Panc1 (cell line): Measurements from ENCODE around the gene ROR1. TPM values are rescaled to one million over a fixed set of nuclear protein-coding genes. Genes with fewer than 3 reads are reported as not detected.

ENCODE experiments used
- ATAC-seq: fragments of 200-7000 bp; cut with Tn5 transposase; 2 replicates; pipeline ENCODE4 v1.9.1; 2020; ENCODE audit warnings: mild to moderate bottlenecking, moderate library complexity
- BruUV-seq: library from RNA; stranded (reverse); fragments of 400-500 nt; replicated peaks from 2 replicates; lab custom pipeline; 2021; lab: Mats Ljungman, UMichigan
- CTCF ChIA-PET: fragments of 300-600 bp; sonication (Branson Sonifier 250); formaldehyde crosslinking; loops from one replicate; lab custom pipeline; 2022; ENCODE audit warnings: antibody characterized with exemption; lab: Charles Lee
- POLR2A ChIA-PET: fragments of 300-600 bp; sonication (Branson Sonifier 250); formaldehyde crosslinking; loops from one replicate; lab custom pipeline; 2022; ENCODE audit warnings: antibody characterized with exemption; lab: Charles Lee
- DNase-seq: peaks from one replicate; pipeline ENCODE4 v3.0.0-alpha.2; 2010; ENCODE audit warnings: low read depth, low spot score
- H3K27ac ChIP-seq: 2 replicates; pipeline ENCODE4 v1.5.1; 2011; ENCODE audit warnings: mild to moderate bottlenecking, low read length, inconsistent platforms
- H3K27me3 ChIP-seq: fragments of 200-500 bp; sonication (Bioruptor generic); 2 replicates; pipeline ENCODE4 v1.6.0; 2014; ENCODE audit warnings: low read length, inconsistent platforms; ENCODE audit not compliant: control insufficient read depth, insufficient read depth
- H3K36me3 ChIP-seq: fragments of 200-500 bp; sonication (Bioruptor generic); 2 replicates; pipeline ENCODE4 v1.5.1; 2014; ENCODE audit warnings: inconsistent platforms, mild to moderate bottlenecking, low read length, moderate library complexity; ENCODE audit not compliant: control insufficient read depth, insufficient read depth
- H3K4me1 ChIP-seq: 2 replicates; pipeline ENCODE4 v1.5.1; 2011; ENCODE audit warnings: inconsistent platforms, mild to moderate bottlenecking, low read length, moderate library complexity; ENCODE audit not compliant: control insufficient read depth, insufficient read depth
- H3K4me3 ChIP-seq, 2 experiments: 2 replicates each; pipeline ENCODE4 v1.5.1; 2011 to 2012; ENCODE audit warnings: low read depth in 2 of 2, low read length in 2 of 2, mild to moderate bottlenecking in 2 of 2, inconsistent platforms in 1 of 2, moderate library complexity in 1 of 2
- H3K9me3 ChIP-seq: fragments of 200-500 bp; sonication (Bioruptor generic); 2 replicates; pipeline ENCODE4 v1.5.1; 2014; ENCODE audit warnings: low read depth, mild to moderate bottlenecking, inconsistent platforms, low read length, moderate library complexity; ENCODE audit not compliant: control insufficient read depth, insufficient read depth
- POLR2AphosphoS5 ChIP-seq: IDR thresholded peaks from 2 replicates; pipeline ENCODE4 v1.6.1; 2012; ENCODE audit warnings: mild to moderate bottlenecking, low read depth, low read length, moderate library complexity
- SIN3A ChIP-seq: IDR thresholded peaks from 2 replicates; pipeline ENCODE4 v1.6.1; 2012; ENCODE audit warnings: low read depth, mild to moderate bottlenecking, low read length, moderate library complexity, borderline replicate concordance; ENCODE audit not compliant: insufficient read depth
- TCF7L2 ChIP-seq: IDR thresholded peaks from 2 replicates; pipeline ENCODE4 v1.6.1; 2011; ENCODE audit warnings: mild to moderate bottlenecking, low read depth, low read length, inconsistent platforms
- in situ Hi-C: cut with HindIII; loops from 2 replicates; pipeline ENCODE4 v1.10.0; 2016; ENCODE audit warnings: low sequenced_read_pairs, low pct_unique_long_range_greater_than_20kb
- intact Hi-C: fragments of 100-400 bp; cut with micrococcal nuclease; formaldehyde crosslinking; loops from one replicate; pipeline ENCODE4 v1.10.0; 2022; ENCODE audit not compliant: unreplicated experiment
- total RNA-seq: library from RNA; stranded (reverse); gene quantifications from one replicate; pipeline ENCODE4 v1.2.1, GENCODE V29; 2021; ENCODE audit not compliant: unreplicated experiment
- TF ChIP-seq, protein P1 (sequence below): fragments of 450-650 bp; IDR thresholded peaks from 2 replicates; pipeline ENCODE4 v1.5.1; 2017; ENCODE audit warnings: mild to moderate bottlenecking
- TF ChIP-seq, protein P2 (sequence below), 2 experiments: IDR thresholded peaks; 2 replicates each; pipeline ENCODE4 v1.6.1; 2011 to 2012; ENCODE audit warnings: low read depth in 2 of 2, control low read depth in 1 of 2, low read length in 1 of 2, mild to moderate bottlenecking in 1 of 2, moderate library complexity in 1 of 2; ENCODE audit not compliant: insufficient read depth in 1 of 2

Gene ROR1
- total RNA-seq, 1 experiment from 2014 or later = 19.3 TPM

DNA sequence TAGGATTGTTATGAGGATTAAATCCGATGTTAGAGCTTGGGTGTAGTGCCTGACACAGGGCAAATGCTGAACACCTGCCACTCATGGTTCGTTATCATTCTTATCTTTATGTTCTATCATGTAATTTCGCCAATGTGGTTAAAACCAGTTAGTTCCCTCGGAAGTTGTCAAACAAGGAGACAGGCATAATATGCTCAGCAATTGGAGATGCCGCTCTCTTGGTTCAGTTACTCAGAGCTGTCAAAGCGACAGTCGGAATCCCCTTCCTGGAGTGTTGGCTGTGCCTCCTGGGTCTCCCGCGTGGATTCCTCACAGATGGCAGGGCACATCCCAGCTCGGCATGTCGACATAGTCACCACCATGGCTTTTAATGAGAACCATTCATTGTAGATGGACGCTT, 192.2 kb downstream of the ROR1 start:
- TF ChIP-seq, protein P1, sequence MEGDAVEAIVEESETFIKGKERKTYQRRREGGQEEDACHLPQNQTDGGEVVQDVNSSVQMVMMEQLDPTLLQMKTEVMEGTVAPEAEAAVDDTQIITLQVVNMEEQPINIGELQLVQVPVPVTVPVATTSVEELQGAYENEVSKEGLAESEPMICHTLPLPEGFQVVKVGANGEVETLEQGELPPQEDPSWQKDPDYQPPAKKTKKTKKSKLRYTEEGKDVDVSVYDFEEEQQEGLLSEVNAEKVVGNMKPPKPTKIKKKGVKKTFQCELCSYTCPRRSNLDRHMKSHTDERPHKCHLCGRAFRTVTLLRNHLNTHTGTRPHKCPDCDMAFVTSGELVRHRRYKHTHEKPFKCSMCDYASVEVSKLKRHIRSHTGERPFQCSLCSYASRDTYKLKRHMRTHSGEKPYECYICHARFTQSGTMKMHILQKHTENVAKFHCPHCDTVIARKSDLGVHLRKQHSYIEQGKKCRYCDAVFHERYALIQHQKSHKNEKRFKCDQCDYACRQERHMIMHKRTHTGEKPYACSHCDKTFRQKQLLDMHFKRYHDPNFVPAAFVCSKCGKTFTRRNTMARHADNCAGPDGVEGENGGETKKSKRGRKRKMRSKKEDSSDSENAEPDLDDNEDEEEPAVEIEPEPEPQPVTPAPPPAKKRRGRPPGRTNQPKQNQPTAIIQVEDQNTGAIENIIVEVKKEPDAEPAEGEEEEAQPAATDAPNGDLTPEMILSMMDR = no peak
- TF ChIP-seq POLR2AphosphoS5 (no peak), SIN3A (no peak), TCF7L2 (no peak)
- TF ChIP-seq, protein P2, sequence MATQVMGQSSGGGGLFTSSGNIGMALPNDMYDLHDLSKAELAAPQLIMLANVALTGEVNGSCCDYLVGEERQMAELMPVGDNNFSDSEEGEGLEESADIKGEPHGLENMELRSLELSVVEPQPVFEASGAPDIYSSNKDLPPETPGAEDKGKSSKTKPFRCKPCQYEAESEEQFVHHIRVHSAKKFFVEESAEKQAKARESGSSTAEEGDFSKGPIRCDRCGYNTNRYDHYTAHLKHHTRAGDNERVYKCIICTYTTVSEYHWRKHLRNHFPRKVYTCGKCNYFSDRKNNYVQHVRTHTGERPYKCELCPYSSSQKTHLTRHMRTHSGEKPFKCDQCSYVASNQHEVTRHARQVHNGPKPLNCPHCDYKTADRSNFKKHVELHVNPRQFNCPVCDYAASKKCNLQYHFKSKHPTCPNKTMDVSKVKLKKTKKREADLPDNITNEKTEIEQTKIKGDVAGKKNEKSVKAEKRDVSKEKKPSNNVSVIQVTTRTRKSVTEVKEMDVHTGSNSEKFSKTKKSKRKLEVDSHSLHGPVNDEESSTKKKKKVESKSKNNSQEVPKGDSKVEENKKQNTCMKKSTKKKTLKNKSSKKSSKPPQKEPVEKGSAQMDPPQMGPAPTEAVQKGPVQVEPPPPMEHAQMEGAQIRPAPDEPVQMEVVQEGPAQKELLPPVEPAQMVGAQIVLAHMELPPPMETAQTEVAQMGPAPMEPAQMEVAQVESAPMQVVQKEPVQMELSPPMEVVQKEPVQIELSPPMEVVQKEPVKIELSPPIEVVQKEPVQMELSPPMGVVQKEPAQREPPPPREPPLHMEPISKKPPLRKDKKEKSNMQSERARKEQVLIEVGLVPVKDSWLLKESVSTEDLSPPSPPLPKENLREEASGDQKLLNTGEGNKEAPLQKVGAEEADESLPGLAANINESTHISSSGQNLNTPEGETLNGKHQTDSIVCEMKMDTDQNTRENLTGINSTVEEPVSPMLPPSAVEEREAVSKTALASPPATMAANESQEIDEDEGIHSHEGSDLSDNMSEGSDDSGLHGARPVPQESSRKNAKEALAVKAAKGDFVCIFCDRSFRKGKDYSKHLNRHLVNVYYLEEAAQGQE (IDR thresholded peaks at IDR 0.05; ENCODE audit: insufficient read depth in 1 of 2, low read depth in 2 of 2, low read length in 1 of 2) = no peak
- ChIA-PET POLR2A (no interaction called here), CTCF (no interaction called here)
- in situ Hi-C loops = no loop called here
- no TSS peak for BruUV-seq
- no peak overlapping the region for H3K27ac ChIP-seq
- intact Hi-C loops = no loop called here
- H3K27me3 ChIP-seq = no peaks in the 10 kb centered on the region
- no peaks in the 10 kb centered on the region for H3K36me3 ChIP-seq
- H3K4me3 ChIP-seq = no peak overlapping the region
- 0 out of 2 replicates have a peak, but pooled peaks cover 3% of the 10 kb centered on the region for H3K4me1 ChIP-seq
- ATAC-seq = no peak
- no peaks in the 10 kb centered on the region for H3K9me3 ChIP-seq
- DNase-seq = no peak

DNA sequence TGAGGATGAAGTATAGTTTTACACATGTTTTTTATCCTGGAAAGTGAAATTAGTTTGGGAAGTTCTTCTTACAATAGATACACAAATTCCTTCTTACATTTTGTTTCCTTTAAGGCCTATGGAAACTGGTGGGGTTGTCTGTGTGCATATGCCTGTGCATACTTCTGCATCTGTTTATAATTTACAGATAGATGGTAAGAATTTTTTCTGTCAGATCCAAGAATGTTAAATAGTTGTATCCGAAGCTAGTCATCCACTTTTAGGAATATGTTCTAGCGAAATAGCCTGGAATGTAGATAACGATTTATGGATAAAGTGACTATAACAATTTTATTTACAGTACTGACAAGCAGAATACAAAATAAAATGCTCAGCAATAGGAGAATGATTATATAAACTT, 194.1 kb downstream of the ROR1 start:
- ATAC-seq (no peak), DNase-seq (no peak)
- no peak for TF ChIP-seq TCF7L2
- TF ChIP-seq POLR2AphosphoS5 = no peak
- TF ChIP-seq SIN3A = no peak
- H3K4me1 ChIP-seq = 0 out of 2 replicates have a peak, but pooled peaks cover 3% of the 10 kb centered on the region
- ChIA-PET POLR2A (no interaction called here), CTCF (no interaction called here)
- H3K4me3 ChIP-seq = no peak overlapping the region
- intact Hi-C loops (no loop called here), in situ Hi-C loops (no loop called here)
- no peaks in the 10 kb centered on the region for H3K36me3 ChIP-seq
- H3K9me3 ChIP-seq = no peaks in the 10 kb centered on the region
- no peak overlapping the region for H3K27ac ChIP-seq
- no TSS peak for BruUV-seq
- H3K27me3 ChIP-seq = no peaks in the 10 kb centered on the region

DNA sequence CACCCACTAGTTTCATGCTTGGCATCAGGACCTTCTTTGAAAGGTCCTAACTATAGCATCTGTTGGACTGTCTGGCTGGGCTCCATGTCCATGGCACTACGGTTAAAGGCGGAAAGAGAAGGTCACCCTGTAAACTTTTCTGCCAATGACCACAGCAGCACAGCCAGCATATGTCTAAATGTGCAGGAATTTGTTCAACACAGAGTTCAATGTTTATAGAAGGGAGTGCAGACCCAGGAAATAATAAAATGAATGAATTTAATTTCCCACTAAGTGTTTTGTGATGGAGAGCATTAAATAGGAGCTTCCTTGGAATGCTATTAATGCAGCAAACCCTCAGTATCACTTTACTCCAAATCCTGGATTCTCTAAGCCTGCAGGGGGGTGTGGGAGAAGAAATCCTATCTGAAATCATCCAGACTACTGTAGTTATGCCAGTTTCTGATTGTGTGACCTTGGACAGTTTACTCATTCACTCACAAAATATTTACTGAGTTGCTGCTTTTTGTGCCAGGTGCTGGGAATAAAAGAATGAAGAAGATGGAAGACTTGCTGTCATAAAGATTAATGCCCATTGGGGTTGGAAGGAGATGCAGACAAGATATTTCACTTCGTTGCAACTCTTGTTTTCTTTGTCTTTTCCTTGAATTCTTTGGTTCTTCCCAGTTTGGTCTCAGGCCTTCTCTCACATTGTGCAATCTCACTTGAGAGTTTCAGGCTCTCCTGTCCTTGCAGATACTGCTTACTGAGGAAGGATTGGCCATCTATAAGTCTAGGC, 195.0 kb downstream of the ROR1 start:
- TF ChIP-seq, protein P2 (IDR thresholded peaks at IDR 0.05; ENCODE audit: insufficient read depth in 1 of 2, low read depth in 2 of 2, low read length in 1 of 2) = no peak
- TF ChIP-seq, protein P1 = no peak
- no peak for TF ChIP-seq TCF7L2
- TF ChIP-seq SIN3A = no peak
- TF ChIP-seq POLR2AphosphoS5 = no peak
- no peak overlapping the region for H3K4me3 ChIP-seq
- POLR2A ChIA-PET = no interaction called here
- in situ Hi-C loops = no loop called here
- H3K27me3 ChIP-seq = no peaks in the 10 kb centered on the region
- H3K4me1 ChIP-seq = 0 out of 2 replicates have a peak, but pooled peaks cover 3% of the 10 kb centered on the region
- CTCF ChIA-PET = no interaction called here
- intact Hi-C loops = no loop called here
- ATAC-seq (no peak), DNase-seq (no peak)
- no peaks in the 10 kb centered on the region for H3K36me3 ChIP-seq
- no peaks in the 10 kb centered on the region for H3K9me3 ChIP-seq
- no TSS peak for BruUV-seq
- no peak overlapping the region for H3K27ac ChIP-seq
